Measurements from ENCODE around the gene SLC30A7. TPM values are rescaled to one million over a fixed set of nuclear protein-coding genes. Genes with fewer than 3 reads are reported as not detected.

Gene SLC30A7
- total and polyA plus RNA-seq, 8 donors: 1.5 to 65.7 (median 6.2) TPM

DNA sequence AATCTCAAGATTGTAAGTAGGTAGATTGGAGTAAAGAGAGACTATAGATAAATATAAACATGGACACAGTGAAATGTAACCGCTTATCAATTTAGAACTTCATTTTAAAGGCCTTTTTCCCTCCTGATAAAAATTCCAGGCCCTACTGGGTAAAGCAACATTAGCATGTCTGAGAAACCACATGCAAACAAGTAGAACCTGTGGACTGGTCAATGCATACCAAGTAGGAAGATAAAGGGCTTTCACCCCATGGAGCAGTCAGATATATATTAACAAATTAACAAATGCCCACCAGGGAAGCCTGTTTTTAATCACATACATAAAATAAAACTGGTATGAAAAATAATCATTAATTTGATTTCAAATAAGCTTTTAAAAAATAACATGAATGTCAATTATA, 121.6 kb downstream of the SLC30A7 start:
- intact Hi-C loops (cut with DNase I; ENCODE audit: low total_unique reads): no loop called here
- H3K36me3 ChIP-seq: peaks cover 0 to 33% (median 19%) of the 10 kb centered on the region in 4 donors
- no peaks in the 10 kb centered on the region for H3K27me3 ChIP-seq
- 45 to 71% (median 55%) methylated on average over 1 of the region's 1 CpG for WGBS, 5 donors
- TF ChIP-seq POLR2A (IDR thresholded peaks at IDR 0.05): no peak
- TF ChIP-seq, protein P1, sequence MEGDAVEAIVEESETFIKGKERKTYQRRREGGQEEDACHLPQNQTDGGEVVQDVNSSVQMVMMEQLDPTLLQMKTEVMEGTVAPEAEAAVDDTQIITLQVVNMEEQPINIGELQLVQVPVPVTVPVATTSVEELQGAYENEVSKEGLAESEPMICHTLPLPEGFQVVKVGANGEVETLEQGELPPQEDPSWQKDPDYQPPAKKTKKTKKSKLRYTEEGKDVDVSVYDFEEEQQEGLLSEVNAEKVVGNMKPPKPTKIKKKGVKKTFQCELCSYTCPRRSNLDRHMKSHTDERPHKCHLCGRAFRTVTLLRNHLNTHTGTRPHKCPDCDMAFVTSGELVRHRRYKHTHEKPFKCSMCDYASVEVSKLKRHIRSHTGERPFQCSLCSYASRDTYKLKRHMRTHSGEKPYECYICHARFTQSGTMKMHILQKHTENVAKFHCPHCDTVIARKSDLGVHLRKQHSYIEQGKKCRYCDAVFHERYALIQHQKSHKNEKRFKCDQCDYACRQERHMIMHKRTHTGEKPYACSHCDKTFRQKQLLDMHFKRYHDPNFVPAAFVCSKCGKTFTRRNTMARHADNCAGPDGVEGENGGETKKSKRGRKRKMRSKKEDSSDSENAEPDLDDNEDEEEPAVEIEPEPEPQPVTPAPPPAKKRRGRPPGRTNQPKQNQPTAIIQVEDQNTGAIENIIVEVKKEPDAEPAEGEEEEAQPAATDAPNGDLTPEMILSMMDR (IDR thresholded peaks at IDR 0.05): no peak
- no peak for TF ChIP-seq POLR2AphosphoS5 (IDR thresholded peaks at IDR 0.05)
- TF ChIP-seq EP300 (IDR thresholded peaks at IDR 0.05): no peak
- H3K9me3 ChIP-seq: no peaks in the 10 kb centered on the region
- peak in 1 of 2 donors; percentile 32 for DNase-seq
- peaks cover 0 to 5% (median 0%) of the 10 kb centered on the region in 4 donors for H3K4me1 ChIP-seq
- no peak overlapping the region for H3K4me3 ChIP-seq
- H3K27ac ChIP-seq: no peak overlapping the region

DNA sequence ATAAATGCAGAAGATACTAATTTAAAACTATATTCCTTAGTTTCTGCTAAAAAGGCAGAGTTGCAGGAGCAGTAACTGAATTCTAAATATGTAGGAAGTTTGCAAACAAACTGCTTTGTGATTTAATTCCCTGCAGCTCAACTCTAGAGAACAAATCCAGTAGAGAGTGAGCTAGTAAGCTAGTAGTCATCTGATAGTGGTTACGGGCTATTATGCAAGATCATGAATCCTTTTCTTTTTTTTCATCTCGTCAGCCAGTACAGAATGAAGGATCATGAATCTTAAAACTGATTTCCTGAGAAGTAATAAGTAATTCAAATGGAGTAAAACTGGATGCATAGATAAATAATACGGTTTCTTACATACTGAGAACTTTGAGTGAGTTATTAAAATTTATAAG, 126.4 kb downstream of the SLC30A7 start:
- TF ChIP-seq POLR2AphosphoS5 (IDR thresholded peaks at IDR 0.05): no peak
- peaks cover 0 to 13% (median 3%) of the 10 kb centered on the region in 4 donors for H3K36me3 ChIP-seq
- WGBS, 5 donors: 74 to 89% (median 81%) methylated on average over 3 of the region's 3 CpGs
- H3K4me1 ChIP-seq: peaks cover 0 to 26% (median 16%) of the 10 kb centered on the region in 4 donors
- no peak overlapping the region for H3K27ac ChIP-seq
- no peak overlapping the region for H3K4me3 ChIP-seq
- intact Hi-C loops (cut with DNase I; ENCODE audit: low total_unique reads): no loop called here
- no peaks in the 10 kb centered on the region for H3K27me3 ChIP-seq
- DNase-seq: no peak
- H3K9me3 ChIP-seq: no peaks in the 10 kb centered on the region

DNA sequence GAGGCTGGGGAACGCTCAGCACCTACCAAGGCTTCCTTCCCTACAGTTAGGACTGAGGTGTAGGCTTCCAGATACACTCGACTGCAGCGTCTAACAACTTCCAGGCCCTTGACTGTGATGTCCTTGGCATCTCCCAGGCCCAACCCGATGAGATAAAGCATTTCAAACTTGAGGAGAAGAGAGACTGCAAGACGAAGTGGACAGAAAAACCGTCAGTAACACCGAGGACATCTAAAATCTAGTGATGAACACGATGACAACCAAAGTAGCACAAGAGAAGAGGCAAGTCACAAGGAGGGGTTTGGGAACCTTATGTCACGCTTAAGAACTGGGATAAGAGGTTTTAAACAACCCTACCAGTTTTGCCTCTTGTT, 129.4 kb downstream of the SLC30A7 start:
- TF ChIP-seq EP300 (IDR thresholded peaks at IDR 0.05): no peak
- TF ChIP-seq POLR2A (IDR thresholded peaks at IDR 0.05): no peak
- TF ChIP-seq, protein P1 (IDR thresholded peaks at IDR 0.05): no peak
- TF ChIP-seq POLR2AphosphoS5 (IDR thresholded peaks at IDR 0.05): no peak
- H3K27ac ChIP-seq: peak overlapping the region; percentile 66 to 92 (median 86)
- peak overlapping the region; percentile 65 to 85 (median 72) for H3K4me3 ChIP-seq
- no peaks in the 10 kb centered on the region for H3K27me3 ChIP-seq
- H3K4me1 ChIP-seq: peaks cover 0 to 25% (median 16%) of the 10 kb centered on the region in 4 donors
- intact Hi-C loops (cut with DNase I; ENCODE audit: low total_unique reads): no loop called here
- no peaks in the 10 kb centered on the region for H3K9me3 ChIP-seq
- 0 to 1% (median 1%) methylated on average over 9 of the region's 9 CpGs for WGBS, 5 donors
- peak in 1 of 2 donors; percentile 43 for DNase-seq
- H3K36me3 ChIP-seq: peaks cover 0 to 8% (median 3%) of the 10 kb centered on the region in 4 donors

DNA sequence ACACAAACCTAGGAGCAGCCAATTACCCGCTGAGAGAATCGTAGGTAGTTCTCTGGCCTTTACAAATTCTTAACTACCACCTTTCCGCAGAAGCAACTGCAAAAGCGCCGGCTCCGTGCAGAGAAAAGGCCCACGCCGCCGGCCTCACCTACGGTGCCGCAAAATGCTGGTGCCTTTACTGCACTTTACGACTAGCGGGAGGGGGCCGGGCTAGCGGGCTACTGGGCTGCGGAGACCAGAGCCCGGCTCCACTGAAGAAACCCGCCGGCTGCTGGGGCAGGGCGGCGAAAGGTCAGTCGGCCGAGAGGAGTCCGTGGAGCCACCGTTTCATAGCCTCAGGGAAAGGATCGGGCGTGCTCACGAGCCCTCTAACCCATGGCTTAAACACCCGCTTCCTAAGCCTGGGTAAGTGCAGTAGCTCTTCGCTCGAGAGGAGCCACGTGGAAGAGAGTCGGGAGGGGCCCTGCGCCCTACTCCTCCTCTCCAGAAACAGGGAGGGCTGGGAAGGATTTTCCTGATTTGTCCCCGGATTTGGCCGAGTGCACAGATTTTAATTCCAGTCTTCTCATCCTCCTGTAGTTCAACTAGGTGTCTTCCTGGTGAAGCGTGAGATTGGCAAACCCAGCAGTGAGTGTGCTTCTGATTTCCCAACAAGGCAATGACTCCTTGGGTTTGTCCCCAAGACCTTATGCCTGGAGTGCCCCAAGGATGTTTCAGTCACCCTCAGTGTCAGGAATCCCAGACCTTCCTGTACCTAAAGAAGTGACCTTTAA, 130.0 kb downstream of the SLC30A7 start, which contains the start of gene DPH5:
Gene DPH5 (minus strand): TSS at position 128 of the 773 bp plus-strand sequence. CDS start 341 bp downstream, outside the sequence.
- H3K36me3 ChIP-seq: peaks cover 0 to 5% (median 1%) of the 10 kb centered on the region in 4 donors
- peak; percentile 90 to 96 for DNase-seq
- H3K9me3 ChIP-seq: no peaks in the 10 kb centered on the region
- intact Hi-C loops (cut with DNase I; ENCODE audit: low total_unique reads): no loop called here
- H3K27ac ChIP-seq: peak within 1 kb of the TSS; percentile 66 to 92 (median 86)
- 0 to 1% (median 0%) methylated on average over 24 to 37 of the region's 37 CpGs for WGBS, 5 donors
- no peaks in the 10 kb centered on the region for H3K27me3 ChIP-seq
- H3K4me1 ChIP-seq: peaks cover 0 to 25% (median 16%) of the 10 kb centered on the region in 4 donors
- peak within 1 kb of the TSS; percentile 65 to 85 (median 72) for H3K4me3 ChIP-seq
- no peak for TF ChIP-seq EP300 (IDR thresholded peaks at IDR 0.05)
- TF ChIP-seq POLR2A (IDR thresholded peaks at IDR 0.05): no peak
- peak; percentile 65 to 90 (median 75) for TF ChIP-seq POLR2AphosphoS5 (IDR thresholded peaks at IDR 0.05)

DNA sequence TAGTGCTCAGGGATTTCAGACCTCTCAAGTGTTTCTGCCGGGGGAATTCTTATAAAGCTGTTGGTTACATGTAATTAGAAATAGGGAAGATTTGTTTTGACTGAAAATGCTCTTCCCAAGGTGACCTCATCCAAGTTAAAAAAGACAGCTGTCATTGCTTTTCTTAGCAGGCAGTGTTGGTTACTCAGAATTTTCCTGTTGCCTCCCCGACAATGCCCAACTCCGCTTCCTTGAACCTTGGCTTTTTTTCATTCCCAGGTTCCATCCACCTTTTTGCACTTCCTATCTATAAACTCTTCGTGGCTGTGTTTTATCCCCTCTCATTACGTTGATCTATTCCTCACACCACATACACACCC, 130.5 kb downstream of the SLC30A7 start:
- no peaks in the 10 kb centered on the region for H3K9me3 ChIP-seq
- no peaks in the 10 kb centered on the region for H3K36me3 ChIP-seq
- peak overlapping the region in 4 of 5 donors; percentile 76 to 92 (median 88) for H3K27ac ChIP-seq
- H3K4me3 ChIP-seq: peak overlapping the region; percentile 65 to 85 (median 72)
- peaks cover 0 to 25% (median 16%) of the 10 kb centered on the region in 4 donors for H3K4me1 ChIP-seq
- no peak for DNase-seq
- intact Hi-C loops (cut with DNase I; ENCODE audit: low total_unique reads): no loop called here
- WGBS, 5 donors: 16 to 32% (median 29%) methylated on average over 5 of the region's 5 CpGs
- no peaks in the 10 kb centered on the region for H3K27me3 ChIP-seq
- no peak for TF ChIP-seq POLR2AphosphoS5 (IDR thresholded peaks at IDR 0.05)
- TF ChIP-seq, protein P1 (IDR thresholded peaks at IDR 0.05): no peak
- no peak for TF ChIP-seq EP300 (IDR thresholded peaks at IDR 0.05)
- no peak for TF ChIP-seq POLR2A (IDR thresholded peaks at IDR 0.05)
